Right lobe of liver (tissue), 4 donors: ENCODE data around the gene ZDHHC15.

ENCODE experiments used
- CTCF ChIP-seq, 4 donors: fragments of 200-600 bp in 3 of 4; fragments of 450-650 bp in 1 of 4; IDR thresholded peaks; one replicate each; pipeline versions ENCODE4 v1.5.1 to v1.8.0; 2016 to 2022; ENCODE audit warnings: antibody characterized with exemption in 4 of 4, mild to moderate bottlenecking in 2 of 4
- POLR2A ChIP-seq: fragments of 450-650 bp; IDR thresholded peaks from one replicate; pipeline ENCODE4 v1.6.1; 2017; ENCODE audit warnings: antibody characterized with exemption, mild to moderate bottlenecking
- donor health status: DM: no; HTN: no; CAD: no.
- donor health status: DM: no; HTN: no; CAD: no.
- donor health status: DM: no; HTN: yes; CAD: no.

- TF ChIP-seq CTCF (IDR thresholded peaks at IDR 0.05), result no peak
- no peak for TF ChIP-seq POLR2A
Observed at GRCh38 chrX:75337525-75337924, 185.3 kb downstream of the ZDHHC15 start.
